ENCODE measurements around the gene ITPR2.
"Not testable (repeated sequence)": the region's sequence is repeated elsewhere in the genome, so short reads cannot be mapped to it uniquely, and the experiment has no call there.

ITPR2 gene

GRCh38 chr12:26551385-26551784, 281.6 kb downstream of the ITPR2 start:
- no peak for DNase-seq

- no peak for DNase-seq
Measured at GRCh38 chr12:26548227-26548626, 284.8 kb downstream of the ITPR2 start.

GRCh38 chr12:26546535-26547314, 286.3 kb downstream of the ITPR2 start:
- no peak for DNase-seq

- DNase-seq, result no peak
Measured at GRCh38 chr12:26539131-26539530, 293.9 kb downstream of the ITPR2 start.

GRCh38 chr12:26537651-26538050, 295.3 kb downstream of the ITPR2 start:
- DNase-seq, result no peak

- no peak for DNase-seq
Measured at GRCh38 chr12:26537126-26537525, 295.9 kb downstream of the ITPR2 start.

GRCh38 chr12:26535826-26536225, 297.2 kb downstream of the ITPR2 start:
- DNase-seq, result no peak

- DNase-seq, result no peak
Measured at GRCh38 chr12:26534071-26534470, 298.9 kb downstream of the ITPR2 start.

GRCh38 chr12:26533211-26533610, 299.8 kb downstream of the ITPR2 start:
- no peak for DNase-seq

GRCh38 chr12:26530461-26530860, 302.5 kb downstream of the ITPR2 start:
- DNase-seq, result no peak

GRCh38 chr12:26528943-26529342, 304.1 kb downstream of the ITPR2 start:
- no peak for DNase-seq

- no peak for DNase-seq
Measured at GRCh38 chr12:26527682-26528081, 305.3 kb downstream of the ITPR2 start.

GRCh38 chr12:26524862-26525465, 308.0 kb downstream of the ITPR2 start:
- no peak for DNase-seq

GRCh38 chr12:26523708-26524150, 309.3 kb downstream of the ITPR2 start:
- peak; percentile 20 for DNase-seq

GRCh38 chr12:26520869-26521268, 312.1 kb downstream of the ITPR2 start:
- DNase-seq, result no peak

- DNase-seq, result no peak
Measured at GRCh38 chr12:26520109-26520508, 312.9 kb downstream of the ITPR2 start.

- no peak for DNase-seq
Measured at GRCh38 chr12:26519462-26519861, 313.5 kb downstream of the ITPR2 start.

- not testable (repeated sequence) for DNase-seq
Measured at GRCh38 chr12:26517320-26517719, 315.7 kb downstream of the ITPR2 start.

GRCh38 chr12:26514364-26514763, 318.6 kb downstream of the ITPR2 start:
- DNase-seq, result no peak

- DNase-seq, result no peak
Measured at GRCh38 chr12:26513363-26514043, 319.5 kb downstream of the ITPR2 start.

- DNase-seq, result no peak
Measured at GRCh38 chr12:26512213-26512612, 320.8 kb downstream of the ITPR2 start.

- DNase-seq, result no peak
Measured at GRCh38 chr12:26510354-26510674, 322.7 kb downstream of the ITPR2 start.

GRCh38 chr12:26507613-26508012, 325.4 kb downstream of the ITPR2 start:
- no peak for DNase-seq

GRCh38 chr12:26499979-26500640, 332.9 kb downstream of the ITPR2 start:
- DNase-seq, result no peak
